ENCODE data around the gene CPAMD8. TPM values are rescaled to one million over a fixed set of nuclear protein-coding genes. Genes with fewer than 3 reads are reported as not detected.
"Not testable (repeated sequence)": the region's sequence is repeated elsewhere in the genome, so short reads cannot be mapped to it uniquely, and the experiment has no call there.

Gene CPAMD8
- total and polyA plus RNA-seq, 2 donors (not counting 3 experiments of a cell fraction or from before 2014, with no cell fraction given): 2.2 to 3.9 TPM

- dilution Hi-C loops (cut with MboI; ENCODE audit: extremely low pct_ligation_motif_present, low sequenced_read_pairs) (no loop called here), intact Hi-C loops (cut with micrococcal nuclease) (no loop called here)
- Histone ChIP-seq H3K4me2 (ENCODE audit: insufficient read depth, low read length) (no peak overlapping the region), H4K20me1 (replicated peaks; ENCODE audit: control insufficient read depth, extremely low read depth, insufficient read depth, low read length) (no peaks in the 10 kb centered on the region), H3K9me1 (replicated peaks; ENCODE audit: control insufficient read depth, extremely low read depth, insufficient read depth, low read length) (no peaks in the 10 kb centered on the region), H2AFZ (ENCODE audit: low read depth, low read length) (no peak overlapping the region), H3K79me2 (ENCODE audit: control insufficient read depth, insufficient read depth, low read length) (no peaks in the 10 kb centered on the region), H3K9ac (replicated peaks; ENCODE audit: extremely low read depth, insufficient read depth, low read length) (no peak overlapping the region), H3K4me3 (replicated peaks in 1 of 3; ENCODE audit: insufficient read depth in 1 of 3, low read depth in 1 of 3, low read length in 3 of 3) (no peak overlapping the region), H3K27me3 (ENCODE audit: control insufficient read depth in 2 of 2, insufficient read depth in 2 of 2, low read length in 2 of 2) (no peaks in the 10 kb centered on the region), H3K9me3 (replicated peaks; ENCODE audit: control insufficient read depth, insufficient read depth, low read length) (no peaks in the 10 kb centered on the region), H3K27ac (ENCODE audit: insufficient read depth, low read depth, low read length) (no peak overlapping the region), H3K36me3 (ENCODE audit: control insufficient read depth in 2 of 2, extremely low read depth in 1 of 2, insufficient read depth in 2 of 2, low read length in 2 of 2) (no peaks in the 10 kb centered on the region), H3K4me1 (ENCODE audit: control insufficient read depth, extremely low read depth, insufficient read depth, low read length) (no peaks in the 10 kb centered on the region)
- TF ChIP-seq MAX (IDR thresholded peaks at IDR 0.05; ENCODE audit: insufficient read depth, insufficient read length) (no peak), EZH2 (IDR thresholded peaks at IDR 0.05; ENCODE audit: borderline replicate concordance, low read depth, low read length, severe bottlenecking) (no peak), FOS (IDR thresholded peaks at IDR 0.05; ENCODE audit: borderline replicate concordance, insufficient read depth, low read length) (no peak), POLR2A (IDR thresholded peaks at IDR 0.05; ENCODE audit: low read depth, low read length) (no peak), GATA2 (IDR thresholded peaks at IDR 0.05; ENCODE audit: insufficient read depth, insufficient read length, low read depth, low read length) (no peak), MYC (IDR thresholded peaks at IDR 0.05; ENCODE audit: low read depth, low read length) (no peak), JUN (IDR thresholded peaks at IDR 0.05; ENCODE audit: borderline replicate concordance, insufficient read depth, insufficient read length, low read depth) (no peak), CTCF (IDR thresholded peaks at IDR 0.05; ENCODE audit: extremely low read depth in 1 of 2, insufficient read depth in 1 of 2, low read depth in 1 of 2, low read length in 2 of 2) (no peak), POLR2AphosphoS5 (IDR thresholded peaks at IDR 0.05; ENCODE audit: insufficient read depth, low read depth, low read length) (no peak)
- no TSS peak for BruUV-seq (replicated peaks)
- ChIA-PET POLR2A (no interaction called here), CTCF (interaction anchor here (1.1 kb wide), 1 partner anchor 109 kb away, joined by 3 read pairs; no protein-coding TSS in a partner anchor)
- DNase-seq (ENCODE audit: low read depth, low spot score) (no peak), FAIRE-seq (no peak)
These were observed 82.5 kb downstream of the CPAMD8 start for GRCh38 chr19:16943942-16944625.

- H3K27ac ChIP-seq (ENCODE audit: insufficient read depth, low read depth, low read length); DNase-seq (ENCODE audit: low read depth, low spot score); H3K4me1 ChIP-seq (ENCODE audit: control insufficient read depth, extremely low read depth, insufficient read depth, low read length); H3K9me3 ChIP-seq (replicated peaks; ENCODE audit: control insufficient read depth, insufficient read depth, low read length); FAIRE-seq; intact Hi-C loops (cut with micrococcal nuclease); H3K4me2 ChIP-seq (ENCODE audit: insufficient read depth, low read length); H3K36me3 ChIP-seq (ENCODE audit: control insufficient read depth in 2 of 2, extremely low read depth in 1 of 2, insufficient read depth in 2 of 2, low read length in 2 of 2); CTCF ChIA-PET; BruUV-seq (replicated peaks); H4K20me1 ChIP-seq (replicated peaks; ENCODE audit: control insufficient read depth, extremely low read depth, insufficient read depth, low read length); H3K9ac ChIP-seq (replicated peaks; ENCODE audit: extremely low read depth, insufficient read depth, low read length); dilution Hi-C loops (cut with MboI; ENCODE audit: extremely low pct_ligation_motif_present, low sequenced_read_pairs); H3K27me3 ChIP-seq (ENCODE audit: control insufficient read depth in 2 of 2, insufficient read depth in 2 of 2, low read length in 2 of 2); H3K4me3 ChIP-seq (replicated peaks in 1 of 3; ENCODE audit: insufficient read depth in 1 of 3, low read depth in 1 of 3, low read length in 3 of 3); H3K79me2 ChIP-seq (ENCODE audit: control insufficient read depth, insufficient read depth, low read length); H2AFZ ChIP-seq (ENCODE audit: low read depth, low read length); POLR2A ChIA-PET; H3K9me1 ChIP-seq (replicated peaks; ENCODE audit: control insufficient read depth, extremely low read depth, insufficient read depth, low read length): not testable (repeated sequence)
These were observed 83.5 kb downstream of the CPAMD8 start for GRCh38 chr19:16943090-16943489.

All from endothelial cell of umbilical vein (primary cell).